ENCODE results near the gene GSTO2. TPM values are rescaled to one million over a fixed set of nuclear protein-coding genes. Genes with fewer than 3 reads are reported as not detected.

Gene GSTO2
- total RNA-seq, 1 donor from 2014 or later, result 0.80 TPM

- peaks cover 65% of the 10 kb centered on the region for H3K4me1 ChIP-seq
- intact Hi-C loops (cut with micrococcal nuclease), result no loop called here
- TF ChIP-seq, protein P1, sequence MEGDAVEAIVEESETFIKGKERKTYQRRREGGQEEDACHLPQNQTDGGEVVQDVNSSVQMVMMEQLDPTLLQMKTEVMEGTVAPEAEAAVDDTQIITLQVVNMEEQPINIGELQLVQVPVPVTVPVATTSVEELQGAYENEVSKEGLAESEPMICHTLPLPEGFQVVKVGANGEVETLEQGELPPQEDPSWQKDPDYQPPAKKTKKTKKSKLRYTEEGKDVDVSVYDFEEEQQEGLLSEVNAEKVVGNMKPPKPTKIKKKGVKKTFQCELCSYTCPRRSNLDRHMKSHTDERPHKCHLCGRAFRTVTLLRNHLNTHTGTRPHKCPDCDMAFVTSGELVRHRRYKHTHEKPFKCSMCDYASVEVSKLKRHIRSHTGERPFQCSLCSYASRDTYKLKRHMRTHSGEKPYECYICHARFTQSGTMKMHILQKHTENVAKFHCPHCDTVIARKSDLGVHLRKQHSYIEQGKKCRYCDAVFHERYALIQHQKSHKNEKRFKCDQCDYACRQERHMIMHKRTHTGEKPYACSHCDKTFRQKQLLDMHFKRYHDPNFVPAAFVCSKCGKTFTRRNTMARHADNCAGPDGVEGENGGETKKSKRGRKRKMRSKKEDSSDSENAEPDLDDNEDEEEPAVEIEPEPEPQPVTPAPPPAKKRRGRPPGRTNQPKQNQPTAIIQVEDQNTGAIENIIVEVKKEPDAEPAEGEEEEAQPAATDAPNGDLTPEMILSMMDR (IDR thresholded peaks at IDR 0.05; ENCODE audit: borderline replicate concordance), result no peak
- no peak overlapping the region for H3K4me3 ChIP-seq
- no peaks in the 10 kb centered on the region for H3K27me3 ChIP-seq (ENCODE audit: low read depth)
- H3K36me3 ChIP-seq, result no peaks in the 10 kb centered on the region
- DNase-seq, result no peak
- peak overlapping the region; percentile 94 for H3K27ac ChIP-seq (replicated peaks)
- H3K9me3 ChIP-seq (replicated peaks), result no peaks in the 10 kb centered on the region
Measured at GRCh38 chr10:104296687-104297436, 27.9 kb downstream of the GSTO2 start.

- H3K4me1 ChIP-seq, result peaks cover 66% of the 10 kb centered on the region
- TF ChIP-seq, protein P1 (IDR thresholded peaks at IDR 0.05; ENCODE audit: borderline replicate concordance), result peak; percentile 46
- no peaks in the 10 kb centered on the region for H3K27me3 ChIP-seq (ENCODE audit: low read depth)
- H3K36me3 ChIP-seq, result no peaks in the 10 kb centered on the region
- intact Hi-C loops (cut with micrococcal nuclease), result no loop called here
- no peak overlapping the region for H3K4me3 ChIP-seq
- no peaks in the 10 kb centered on the region for H3K9me3 ChIP-seq (replicated peaks)
- H3K27ac ChIP-seq (replicated peaks), result peak overlapping the region; percentile 94
- peak; percentile 26 for DNase-seq
Measured at GRCh38 chr10:104297697-104298660, 29.0 kb downstream of the GSTO2 start.

DNA sequence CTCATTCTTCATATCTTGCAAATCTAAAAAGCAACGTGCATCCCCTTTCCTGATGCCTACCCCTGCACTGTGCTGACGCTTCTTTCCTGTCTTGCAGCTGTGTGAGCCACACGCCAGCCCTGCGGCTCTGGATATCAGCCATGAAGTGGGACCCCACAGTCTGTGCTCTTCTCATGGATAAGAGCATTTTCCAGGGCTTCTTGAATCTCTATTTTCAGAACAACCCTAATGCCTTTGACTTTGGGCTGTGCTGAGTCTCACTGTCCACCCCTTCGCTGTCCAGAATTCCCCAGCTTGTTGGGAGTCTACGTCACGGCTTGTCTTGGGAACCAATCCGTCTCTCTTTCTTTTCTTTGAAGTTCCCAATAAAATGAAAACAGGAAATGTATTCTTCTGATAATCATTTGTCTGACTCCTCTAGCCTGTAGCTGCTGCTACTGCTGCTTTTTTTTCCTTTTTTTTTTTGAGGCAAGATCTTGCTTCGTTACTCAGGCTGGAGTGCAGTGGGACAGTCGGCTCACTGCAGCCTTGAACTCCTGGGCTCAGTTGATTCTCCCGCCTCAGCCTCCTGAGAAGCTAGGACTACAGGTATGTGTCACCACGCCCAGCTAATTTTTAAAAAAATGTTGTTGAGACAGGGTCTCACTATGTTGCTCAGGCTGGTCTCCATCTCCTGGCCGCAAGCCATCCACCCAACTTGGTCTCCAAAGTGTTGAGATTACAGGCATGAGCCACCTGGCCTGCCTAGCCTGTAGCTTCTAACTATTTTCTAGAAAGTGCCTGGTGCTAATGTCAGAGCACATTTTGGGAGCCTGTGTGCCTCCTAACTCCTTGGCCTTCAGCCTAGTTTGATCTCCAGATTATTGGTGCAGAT is 30.3 kb downstream of the GSTO2 start:
- no peak for DNase-seq
- H3K36me3 ChIP-seq, result no peaks in the 10 kb centered on the region
- peak overlapping the region; percentile 6 for H3K4me3 ChIP-seq
- H3K9me3 ChIP-seq (replicated peaks), result no peaks in the 10 kb centered on the region
- H3K27me3 ChIP-seq (ENCODE audit: low read depth), result no peaks in the 10 kb centered on the region
- TF ChIP-seq, protein P1 (IDR thresholded peaks at IDR 0.05; ENCODE audit: borderline replicate concordance), result no peak
- peak overlapping the region; percentile 94 for H3K27ac ChIP-seq (replicated peaks)
- H3K4me1 ChIP-seq, result peaks cover 70% of the 10 kb centered on the region
- intact Hi-C loops (cut with micrococcal nuclease), result no loop called here

DNA sequence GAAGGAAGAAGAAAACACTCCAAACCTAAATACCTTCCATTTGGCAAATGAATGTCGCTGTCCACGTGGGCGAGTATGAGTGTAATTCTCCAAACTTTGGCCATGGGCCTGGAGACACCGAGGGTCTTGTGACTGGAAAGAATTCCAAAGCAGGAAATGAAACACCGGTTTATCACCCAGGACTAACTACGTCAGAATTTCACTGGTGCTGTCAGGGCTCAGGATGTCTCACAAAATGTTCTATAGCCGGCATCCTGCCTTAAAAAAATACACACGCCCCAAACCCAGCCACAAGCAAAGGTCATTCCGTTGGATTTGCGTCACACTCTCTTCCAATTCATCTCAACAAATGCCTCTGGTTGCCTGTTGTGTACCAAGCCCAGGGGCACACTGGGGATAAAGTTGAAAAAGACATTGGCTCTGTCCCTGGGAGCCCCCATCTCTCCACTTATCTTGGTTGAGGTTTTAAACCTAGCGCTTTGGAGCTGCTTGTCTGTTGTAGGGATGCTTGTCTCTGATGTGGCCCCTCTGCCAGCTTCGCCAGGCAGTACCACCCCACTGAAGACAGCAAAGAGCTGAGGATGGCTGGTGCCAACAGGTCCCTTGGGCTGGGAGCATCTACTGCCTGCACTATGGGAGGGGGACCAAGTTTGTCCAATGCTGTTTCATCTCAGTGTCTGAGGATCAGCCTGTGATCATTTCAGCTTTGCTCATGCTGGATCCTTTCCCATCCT is 31.2 kb downstream of the GSTO2 start:
- TF ChIP-seq, protein P1 (IDR thresholded peaks at IDR 0.05; ENCODE audit: borderline replicate concordance), result peak; percentile 12
- H3K4me3 ChIP-seq, result peak overlapping the region; percentile 31

More for the DNA sequence above, 31.2 kb downstream of the GSTO2 start:
- no peaks in the 10 kb centered on the region for H3K27me3 ChIP-seq (ENCODE audit: low read depth)
- peak overlapping the region; percentile 94 for H3K27ac ChIP-seq (replicated peaks)
- no peak for DNase-seq
- no peaks in the 10 kb centered on the region for H3K36me3 ChIP-seq
- H3K9me3 ChIP-seq (replicated peaks), result no peaks in the 10 kb centered on the region
- intact Hi-C loops (cut with micrococcal nuclease), result loop anchor here (5.0 kb wide), 1 partner anchor 37 kb away; the partner anchor contains the start of gene ITPRIP
- peaks cover 79% of the 10 kb centered on the region for H3K4me1 ChIP-seq

Measured in left ventricle myocardium inferior (tissue), 1 donor.